HL-60 (cell line): ENCODE measurements around the gene BANP.

Source experiments
- POLR2AphosphoS5 ChIP-seq: IDR thresholded peaks from 2 replicates; pipeline ENCODE4 v1.6.1; 2012; ENCODE audit warnings: low read depth
- TF ChIP-seq, protein P1 (sequence below): IDR thresholded peaks from 2 replicates; pipeline ENCODE4 v1.6.1; 2012; ENCODE audit warnings: low read depth; ENCODE audit not compliant: insufficient replicate concordance
- TF ChIP-seq, protein P2 (sequence below): IDR thresholded peaks from one replicate; pipeline ENCODE4 v1.5.1; 2011; ENCODE audit warnings: low read length, control low read depth, inconsistent platforms; ENCODE audit not compliant: insufficient read depth

DNA sequence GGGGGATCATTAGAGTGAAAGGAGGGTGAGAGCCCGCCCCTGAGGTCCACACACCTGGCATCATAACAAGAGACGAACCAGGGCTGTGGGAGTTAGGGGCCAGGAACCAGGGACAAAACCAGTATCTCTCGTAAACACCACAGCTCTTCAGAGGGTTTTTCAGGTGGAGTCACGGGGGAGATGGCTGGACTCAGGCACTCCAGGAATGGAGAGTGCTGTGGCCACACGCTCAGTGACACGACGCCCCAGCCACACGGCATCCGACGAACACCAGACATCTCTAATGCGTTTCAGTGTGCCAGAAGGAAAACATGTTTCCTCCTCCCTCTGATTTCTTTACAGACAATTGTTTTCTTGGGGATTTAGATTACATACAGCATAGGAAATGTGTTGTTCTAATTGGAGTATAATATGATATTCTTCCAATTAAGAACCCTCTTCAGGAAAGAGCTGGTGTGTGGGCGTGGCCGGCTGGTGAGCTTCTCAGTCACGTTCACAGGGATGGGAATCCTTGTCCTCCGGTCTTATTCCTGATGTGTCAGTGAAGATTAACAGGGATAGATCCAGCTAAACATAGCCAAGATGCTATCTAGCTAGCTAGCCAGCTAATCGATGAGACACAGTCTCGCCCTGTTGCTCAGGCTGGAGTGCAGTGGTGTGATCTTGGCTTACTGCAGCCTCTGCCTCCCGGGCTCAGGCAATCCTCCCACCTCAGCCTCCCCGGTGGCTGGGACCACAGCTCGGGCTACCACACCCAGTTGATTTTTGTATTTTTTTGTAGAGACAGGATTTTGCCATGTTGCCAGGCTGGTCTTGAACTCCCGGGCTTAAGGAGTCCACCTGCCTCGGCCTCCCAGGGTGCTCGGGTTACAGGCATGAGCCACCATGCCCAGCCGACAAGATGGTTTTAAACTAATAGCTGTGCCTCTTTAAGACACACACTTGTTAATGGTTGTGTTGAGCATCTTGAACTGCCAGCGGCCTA lies 98.6 kb downstream of the BANP start:
- TF ChIP-seq, protein P1, sequence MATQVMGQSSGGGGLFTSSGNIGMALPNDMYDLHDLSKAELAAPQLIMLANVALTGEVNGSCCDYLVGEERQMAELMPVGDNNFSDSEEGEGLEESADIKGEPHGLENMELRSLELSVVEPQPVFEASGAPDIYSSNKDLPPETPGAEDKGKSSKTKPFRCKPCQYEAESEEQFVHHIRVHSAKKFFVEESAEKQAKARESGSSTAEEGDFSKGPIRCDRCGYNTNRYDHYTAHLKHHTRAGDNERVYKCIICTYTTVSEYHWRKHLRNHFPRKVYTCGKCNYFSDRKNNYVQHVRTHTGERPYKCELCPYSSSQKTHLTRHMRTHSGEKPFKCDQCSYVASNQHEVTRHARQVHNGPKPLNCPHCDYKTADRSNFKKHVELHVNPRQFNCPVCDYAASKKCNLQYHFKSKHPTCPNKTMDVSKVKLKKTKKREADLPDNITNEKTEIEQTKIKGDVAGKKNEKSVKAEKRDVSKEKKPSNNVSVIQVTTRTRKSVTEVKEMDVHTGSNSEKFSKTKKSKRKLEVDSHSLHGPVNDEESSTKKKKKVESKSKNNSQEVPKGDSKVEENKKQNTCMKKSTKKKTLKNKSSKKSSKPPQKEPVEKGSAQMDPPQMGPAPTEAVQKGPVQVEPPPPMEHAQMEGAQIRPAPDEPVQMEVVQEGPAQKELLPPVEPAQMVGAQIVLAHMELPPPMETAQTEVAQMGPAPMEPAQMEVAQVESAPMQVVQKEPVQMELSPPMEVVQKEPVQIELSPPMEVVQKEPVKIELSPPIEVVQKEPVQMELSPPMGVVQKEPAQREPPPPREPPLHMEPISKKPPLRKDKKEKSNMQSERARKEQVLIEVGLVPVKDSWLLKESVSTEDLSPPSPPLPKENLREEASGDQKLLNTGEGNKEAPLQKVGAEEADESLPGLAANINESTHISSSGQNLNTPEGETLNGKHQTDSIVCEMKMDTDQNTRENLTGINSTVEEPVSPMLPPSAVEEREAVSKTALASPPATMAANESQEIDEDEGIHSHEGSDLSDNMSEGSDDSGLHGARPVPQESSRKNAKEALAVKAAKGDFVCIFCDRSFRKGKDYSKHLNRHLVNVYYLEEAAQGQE, result no peak
- TF ChIP-seq, protein P2, sequence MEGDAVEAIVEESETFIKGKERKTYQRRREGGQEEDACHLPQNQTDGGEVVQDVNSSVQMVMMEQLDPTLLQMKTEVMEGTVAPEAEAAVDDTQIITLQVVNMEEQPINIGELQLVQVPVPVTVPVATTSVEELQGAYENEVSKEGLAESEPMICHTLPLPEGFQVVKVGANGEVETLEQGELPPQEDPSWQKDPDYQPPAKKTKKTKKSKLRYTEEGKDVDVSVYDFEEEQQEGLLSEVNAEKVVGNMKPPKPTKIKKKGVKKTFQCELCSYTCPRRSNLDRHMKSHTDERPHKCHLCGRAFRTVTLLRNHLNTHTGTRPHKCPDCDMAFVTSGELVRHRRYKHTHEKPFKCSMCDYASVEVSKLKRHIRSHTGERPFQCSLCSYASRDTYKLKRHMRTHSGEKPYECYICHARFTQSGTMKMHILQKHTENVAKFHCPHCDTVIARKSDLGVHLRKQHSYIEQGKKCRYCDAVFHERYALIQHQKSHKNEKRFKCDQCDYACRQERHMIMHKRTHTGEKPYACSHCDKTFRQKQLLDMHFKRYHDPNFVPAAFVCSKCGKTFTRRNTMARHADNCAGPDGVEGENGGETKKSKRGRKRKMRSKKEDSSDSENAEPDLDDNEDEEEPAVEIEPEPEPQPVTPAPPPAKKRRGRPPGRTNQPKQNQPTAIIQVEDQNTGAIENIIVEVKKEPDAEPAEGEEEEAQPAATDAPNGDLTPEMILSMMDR, result no peak
- no peak for TF ChIP-seq POLR2AphosphoS5
